DND-41 (cell line): ENCODE data around the gene TSC2.

Experiments used
- CTCF ChIP-seq: IDR thresholded peaks from 2 replicates; pipeline ENCODE4 v1.5.1; 2012; ENCODE audit warnings: borderline replicate concordance, low read length, moderate library complexity, mild to moderate bottlenecking; ENCODE audit not compliant: poor library complexity, severe bottlenecking; ENCODE audit errors: extremely low read depth
- EZH2 ChIP-seq: IDR thresholded peaks from 3 replicates; pipeline ENCODE4 v1.6.1; 2012; ENCODE audit warnings: borderline replicate concordance, low read depth, mild to moderate bottlenecking, moderate library complexity, low read length, inconsistent platforms; ENCODE audit not compliant: severe bottlenecking

DNA sequence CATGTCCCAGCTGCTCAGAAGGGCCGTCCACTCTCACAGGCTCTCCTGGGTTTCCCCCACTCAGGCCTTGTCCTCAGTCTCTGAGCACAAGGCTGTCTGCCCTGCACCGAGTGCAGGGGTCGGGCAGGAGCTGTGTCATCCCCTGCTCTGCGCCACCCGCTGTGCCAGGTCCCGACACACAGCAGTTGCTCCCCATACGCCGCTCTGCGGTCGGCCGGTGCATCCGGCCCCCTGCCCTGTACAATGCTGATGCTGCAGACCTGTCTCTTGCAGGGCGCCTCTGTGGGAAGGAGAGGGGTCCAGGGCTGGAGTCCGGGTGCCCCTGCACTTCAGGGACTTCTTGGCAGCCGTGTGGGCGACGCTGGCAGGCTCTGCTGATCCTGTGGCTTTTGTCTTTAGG is 6.1 kb downstream of the TSC2 start:
- no peak for TF ChIP-seq CTCF
- no peak for TF ChIP-seq EZH2
